Stimulated activated CD4-positive, alpha-beta T cell treated with anti-CD3 and anti-CD28 coated beads, Interleukin-1b, Interleukin-23, amount 100 ng/mL, for 1 hour (primary cell): ENCODE results near the gene C3orf18.

Experiments
- DNase-seq, 2 donors: peaks; one replicate each; pipeline ENCODE4 v3.0.0-alpha.2; 2020; ENCODE audit warnings: low read depth in 2 of 2

Gene C3orf18

DNA sequence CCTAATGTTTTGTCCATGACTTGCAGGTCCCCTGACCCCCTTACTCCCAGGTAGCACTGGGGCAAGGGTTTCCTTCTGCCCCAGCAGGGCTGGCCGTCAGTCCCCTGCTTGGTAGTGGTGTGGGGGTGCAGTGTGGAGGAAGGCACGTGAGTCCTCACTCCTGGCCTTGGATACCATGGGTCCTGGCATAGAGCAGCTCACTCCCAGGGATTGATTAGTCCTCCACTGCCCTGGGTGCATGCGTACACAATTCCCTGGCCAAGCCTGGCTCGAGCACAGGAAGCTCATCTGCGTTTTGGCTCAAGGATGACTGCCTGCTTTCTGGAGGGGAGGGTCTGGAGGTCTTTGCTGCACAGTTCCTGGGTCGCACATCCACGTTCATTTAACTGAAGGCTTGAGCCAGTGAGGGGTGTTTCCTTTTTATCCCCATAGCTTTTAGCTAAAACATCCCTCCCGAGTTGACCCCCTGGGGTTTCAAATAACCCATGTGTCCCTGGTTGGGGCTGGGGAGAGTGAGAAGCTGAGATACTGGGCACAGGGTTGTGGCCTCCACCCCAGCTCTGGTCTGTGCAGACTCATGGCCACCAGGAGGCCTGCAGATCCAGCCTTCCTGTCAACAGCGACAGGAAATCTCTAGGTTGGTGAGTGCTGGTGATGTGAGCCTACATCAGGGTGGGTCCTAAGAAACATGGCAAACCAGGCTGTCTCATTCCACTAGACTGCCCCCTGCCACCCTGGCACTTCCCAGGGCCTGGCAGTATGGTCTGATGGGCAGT, 13.3 kb upstream of the C3orf18 start:
- DNase-seq, result no peak

- no peak for DNase-seq
Observed at GRCh38 chr3:50577348-50577747, 9.8 kb upstream of the C3orf18 start.

GRCh38 chr3:50575372-50575771, 7.8 kb upstream of the C3orf18 start:
- DNase-seq, result no peak

DNA sequence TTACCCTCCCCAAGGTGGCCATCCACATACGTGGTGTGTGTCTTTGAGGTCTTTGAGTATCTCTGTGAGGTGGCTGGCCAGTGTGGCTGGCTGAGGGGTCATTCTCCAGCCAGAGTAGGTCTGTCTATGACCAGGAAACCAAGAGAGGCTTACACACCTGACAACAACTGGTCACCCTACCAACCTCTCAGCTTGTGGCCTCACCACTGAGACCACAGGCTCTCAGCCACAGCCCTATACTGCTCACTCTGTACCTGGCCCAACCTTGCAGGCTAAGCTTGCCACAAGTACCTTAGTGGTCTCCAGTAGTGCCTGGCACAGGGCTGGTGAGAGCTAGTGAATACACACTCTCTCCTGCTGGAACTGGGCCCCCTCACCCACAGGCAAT, 6.9 kb upstream of the C3orf18 start:
- DNase-seq, result no peak

GRCh38 chr3:50573566-50574443, 6.3 kb upstream of the C3orf18 start:
- DNase-seq, result no peak

GRCh38 chr3:50572801-50573371, 5.3 kb upstream of the C3orf18 start:
- no peak for DNase-seq

GRCh38 chr3:50572158-50572557, 4.6 kb upstream of the C3orf18 start:
- DNase-seq, result peak; percentile 54 to 73

- no peak for DNase-seq
Observed at GRCh38 chr3:50571486-50571885, 3.9 kb upstream of the C3orf18 start.

DNA sequence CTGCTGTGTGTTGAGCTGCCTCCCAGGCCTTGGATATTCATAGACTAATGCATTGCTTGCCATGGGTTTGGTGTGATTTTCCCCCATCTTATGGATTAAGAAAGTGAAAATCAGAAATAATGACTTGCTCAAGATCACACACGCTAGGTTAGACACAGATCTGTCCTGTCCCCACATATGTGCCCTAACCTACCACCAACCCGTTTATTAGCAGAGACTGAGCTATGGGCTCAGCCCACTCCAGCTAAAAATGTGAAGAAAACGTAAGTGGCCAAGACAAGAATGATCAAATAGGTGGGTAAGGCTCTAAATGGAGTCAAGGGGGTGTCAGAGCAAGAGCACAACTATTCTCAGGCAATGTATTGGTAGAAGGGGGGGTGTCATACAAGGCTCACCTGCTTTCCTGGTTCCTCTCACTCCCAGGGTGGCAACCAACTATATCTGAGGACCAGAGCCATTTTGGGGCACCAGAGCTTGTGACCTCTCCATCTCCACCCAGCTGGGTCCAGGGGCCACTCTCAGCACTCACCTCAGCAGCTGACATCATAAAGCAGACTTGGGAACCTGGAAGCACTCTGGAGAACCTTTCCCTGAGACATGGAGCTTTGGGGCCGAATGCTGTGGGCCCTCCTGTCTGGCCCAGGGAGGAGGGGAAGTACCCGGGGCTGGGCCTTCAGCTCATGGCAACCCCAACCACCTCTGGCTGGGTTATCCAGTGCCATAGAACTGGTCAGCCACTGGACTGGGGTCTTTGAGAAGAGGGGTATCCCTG, 3.1 kb upstream of the C3orf18 start:
- no peak for DNase-seq

DNA sequence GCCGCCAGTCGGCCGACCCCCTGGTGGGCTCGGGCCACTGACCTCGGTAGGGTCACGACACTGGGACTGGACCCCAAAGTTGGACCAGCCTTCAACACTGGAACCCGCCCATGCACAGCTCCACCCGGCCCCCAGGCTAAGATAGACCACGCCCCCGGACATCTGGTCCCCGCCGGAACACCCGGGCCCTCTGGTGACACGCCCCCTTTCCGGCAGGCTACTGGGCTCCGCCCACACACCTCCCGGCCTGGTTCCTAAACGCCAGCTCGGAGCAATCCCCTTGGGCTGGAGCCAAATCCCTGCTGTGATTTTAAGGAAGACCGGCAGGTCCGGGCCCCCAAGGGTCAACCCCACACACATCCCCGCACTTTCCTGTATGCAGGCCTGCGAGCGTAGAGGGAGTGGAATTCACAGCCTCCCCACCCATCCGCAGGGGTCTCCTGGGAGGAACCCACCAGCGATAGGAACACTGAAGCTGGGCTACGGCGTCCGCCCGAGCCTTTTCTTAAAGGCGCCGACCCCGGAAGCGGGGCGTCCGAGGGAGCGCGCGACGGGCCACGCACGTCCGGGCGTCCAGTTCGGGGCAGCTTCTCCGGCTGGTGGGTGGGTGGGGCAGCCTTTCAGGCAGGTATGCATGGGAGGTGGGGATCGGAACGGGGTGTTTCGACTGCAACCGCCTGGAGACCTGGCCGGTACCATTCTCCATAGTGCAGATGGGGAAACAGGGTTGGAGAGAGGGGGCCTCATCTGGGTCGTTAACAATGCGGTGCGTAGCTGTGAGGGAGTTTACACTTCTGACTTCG, 1.6 kb upstream of the C3orf18 start, which contains the start of gene HEMK1:
TSS of gene HEMK1 (plus strand) at position 576 of the 803 bp plus-strand sequence. CDS start 1,583 bp downstream, outside the sequence.
- DNase-seq, result peak; percentile 76 to 81

DNA sequence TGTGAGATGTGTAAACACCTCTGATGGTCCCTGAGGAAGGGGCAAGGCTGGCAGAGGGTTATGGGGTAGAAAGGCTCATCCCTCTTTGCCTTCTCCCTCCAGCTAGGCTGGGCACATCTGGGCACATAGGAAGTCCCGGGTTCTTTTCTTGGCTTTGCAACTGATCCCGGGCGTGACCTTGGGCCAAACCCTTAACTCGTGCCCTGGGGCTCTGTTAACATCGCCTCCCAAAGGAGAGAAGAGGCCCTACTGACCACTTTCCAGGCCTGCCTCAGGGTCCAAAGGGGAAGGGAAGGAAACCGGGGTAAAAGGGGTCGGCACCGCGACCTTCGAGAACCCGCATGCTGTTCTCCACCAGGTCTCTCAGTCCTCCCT, 549 bp downstream of the C3orf18 start:
- no peak for DNase-seq

DNA sequence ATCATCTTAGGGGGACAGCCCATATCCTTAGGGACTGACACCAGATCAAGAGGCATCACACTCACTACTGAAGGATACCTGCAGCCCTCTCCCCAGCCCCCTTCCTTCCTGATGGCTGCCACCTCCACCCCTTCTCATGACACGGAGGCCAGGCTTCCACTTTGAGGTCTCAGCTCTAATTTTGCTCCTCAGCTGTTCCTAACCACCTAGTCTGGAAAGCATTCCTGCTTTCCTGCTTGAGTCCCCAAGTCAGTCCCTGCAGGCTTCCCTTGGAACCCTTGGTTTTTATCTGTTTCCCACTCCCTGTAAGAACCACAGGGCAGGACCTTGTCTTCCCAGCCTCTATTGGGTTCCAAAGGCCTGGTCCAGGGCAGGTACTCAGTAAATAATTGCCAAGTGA, 3.2 kb downstream of the C3orf18 start:
- no peak for DNase-seq

DNA sequence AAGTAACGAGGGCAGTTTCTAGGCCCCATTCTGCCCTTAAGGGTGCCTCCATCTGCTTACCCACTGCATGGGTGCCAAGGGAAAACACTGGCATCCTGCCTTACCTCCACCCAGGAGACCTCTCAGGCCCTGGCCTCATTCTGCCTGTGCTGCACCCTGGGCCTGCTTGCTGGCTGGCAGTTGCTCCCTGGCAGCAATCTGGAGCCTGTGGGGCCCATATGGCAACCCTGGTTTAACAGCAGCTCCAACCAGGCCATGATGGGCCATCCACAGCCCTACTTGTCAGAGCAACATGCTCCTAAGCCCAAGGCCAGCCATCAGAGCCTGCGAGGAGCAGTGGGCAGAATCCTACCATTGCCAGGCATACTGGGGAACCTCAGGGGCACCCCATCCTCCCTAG, 3.7 kb downstream of the C3orf18 start:
- no peak for DNase-seq

DNA sequence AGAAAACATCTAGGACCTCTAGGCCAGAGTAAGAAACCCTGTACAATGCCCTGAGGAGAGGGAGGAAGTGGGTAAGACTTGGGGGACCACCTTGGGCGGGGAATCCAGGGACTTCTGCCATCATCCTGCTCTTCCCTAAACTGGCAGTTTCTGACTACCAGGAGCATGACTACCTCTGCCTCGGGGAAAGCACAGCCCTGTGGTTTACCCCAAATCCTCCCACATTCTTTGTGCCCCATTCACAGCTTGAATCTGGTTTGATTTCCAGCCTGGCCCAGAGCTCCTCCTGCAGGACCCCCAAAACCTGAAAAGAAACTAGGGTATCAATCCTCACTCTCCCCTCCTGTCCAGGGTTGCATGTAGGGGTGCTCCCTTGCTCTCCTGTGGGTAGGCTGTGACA, 4.7 kb downstream of the C3orf18 start:
- DNase-seq, result no peak

DNA sequence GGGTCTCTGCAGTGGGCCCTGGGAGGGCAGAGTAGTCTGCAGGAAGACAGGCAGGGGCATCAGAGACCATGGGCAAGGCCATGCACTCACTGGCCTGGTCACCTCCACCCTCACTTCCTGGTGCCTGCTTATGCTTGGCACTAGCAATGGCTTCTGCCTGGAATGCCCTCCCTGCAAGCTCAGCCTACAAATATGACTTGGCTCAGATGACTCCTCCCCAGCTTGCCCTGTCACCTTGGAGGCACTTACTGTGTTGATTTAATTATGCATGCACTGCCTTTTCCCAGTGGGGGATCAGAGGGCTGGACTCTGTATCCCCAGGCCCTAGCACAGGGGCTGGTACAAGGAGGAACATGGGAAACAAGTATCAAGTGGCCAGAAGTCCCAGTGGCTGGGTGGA, 7.8 kb downstream of the C3orf18 start:
- no peak for DNase-seq

DNA sequence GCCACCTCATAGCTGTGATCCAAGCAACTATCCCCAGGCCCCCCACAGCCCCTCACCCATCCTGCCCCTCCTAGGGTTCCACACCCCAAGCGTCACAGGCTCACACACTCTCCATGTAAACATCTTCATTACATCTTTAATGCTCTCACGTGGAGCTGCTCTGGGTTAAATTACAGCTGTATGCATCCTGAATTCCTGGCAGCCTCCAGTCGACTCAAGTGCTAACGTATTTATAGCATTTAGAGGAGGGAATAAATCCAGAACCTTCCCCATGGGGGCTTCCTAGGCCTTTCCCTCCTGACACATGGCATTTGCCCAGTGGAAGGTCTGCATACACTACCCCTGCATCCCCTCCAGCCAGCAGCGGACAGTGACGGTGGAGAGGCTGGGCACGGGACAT, 9.6 kb downstream of the C3orf18 start:
- no peak for DNase-seq

DNA sequence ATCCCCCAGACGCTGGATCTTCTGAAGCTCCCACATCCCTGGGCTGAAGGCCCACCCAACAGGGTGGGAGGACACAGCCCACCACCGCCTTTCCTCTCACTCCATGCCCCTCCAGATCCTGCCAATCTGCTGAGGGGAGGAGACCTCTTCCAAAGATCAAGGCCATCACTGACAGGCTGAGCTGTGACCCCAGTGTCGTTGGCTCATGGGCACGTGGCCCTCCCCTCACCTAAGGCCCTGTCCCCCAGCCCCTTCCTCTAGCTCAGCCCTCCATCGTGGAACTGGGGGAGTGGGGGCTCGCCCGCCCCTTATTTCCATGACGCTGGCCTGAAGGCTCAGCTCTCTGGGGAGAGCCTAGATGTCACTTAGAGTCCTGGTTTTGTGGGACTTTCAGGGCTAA, 10.4 kb downstream of the C3orf18 start:
- DNase-seq, result no peak

DNA sequence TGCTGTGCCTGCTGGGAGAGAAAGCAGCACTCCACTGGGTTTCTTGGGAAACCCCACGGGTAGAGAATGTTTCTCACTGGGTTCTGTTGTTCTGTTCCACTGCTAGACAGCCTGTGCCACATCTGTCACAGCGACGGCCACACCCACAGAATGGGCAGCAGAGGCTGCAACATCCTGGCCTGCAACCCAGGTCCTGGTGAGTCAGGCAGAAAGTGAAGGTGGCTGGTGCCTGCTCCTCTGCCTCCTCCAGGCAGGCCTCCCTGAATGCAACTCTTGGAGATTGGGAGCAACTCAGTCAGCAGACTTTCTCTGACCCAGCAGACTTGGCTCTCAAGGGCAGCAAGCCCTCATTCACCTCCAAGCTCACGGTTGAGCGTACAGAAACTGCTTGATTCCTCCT, 13.0 kb downstream of the C3orf18 start:
- DNase-seq, result no peak

DNA sequence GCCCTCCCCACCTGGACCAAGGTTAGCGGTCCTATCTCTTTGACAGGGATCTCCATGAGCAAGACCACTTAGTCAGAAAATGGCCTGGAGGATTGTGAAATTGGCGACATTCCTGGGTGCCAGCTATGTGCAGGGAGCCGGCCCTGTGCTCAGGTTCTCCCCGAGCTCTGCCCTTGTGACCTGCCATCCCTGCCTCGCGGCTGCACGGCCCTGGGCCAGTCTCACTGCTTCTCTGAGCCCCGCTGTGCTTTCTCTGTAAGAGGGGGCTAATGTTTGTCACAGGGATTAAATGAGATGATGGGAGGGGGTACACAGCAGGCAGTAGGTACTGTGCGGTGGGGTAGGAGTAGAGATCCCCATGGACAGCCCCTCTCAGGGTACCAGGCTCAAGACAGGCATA, 14.9 kb downstream of the C3orf18 start:
- no peak for DNase-seq

GRCh38 chr3:50551681-50552435, 15.7 kb downstream of the C3orf18 start:
- DNase-seq, result no peak
